ENCODE data around the gene KRTAP21-1. TPM values are rescaled to one million over a fixed set of nuclear protein-coding genes. Genes with fewer than 3 reads are reported as not detected.

KRTAP21-1 gene
- total RNA-seq, 1 donor from 2014 or later, result not detected

DNA sequence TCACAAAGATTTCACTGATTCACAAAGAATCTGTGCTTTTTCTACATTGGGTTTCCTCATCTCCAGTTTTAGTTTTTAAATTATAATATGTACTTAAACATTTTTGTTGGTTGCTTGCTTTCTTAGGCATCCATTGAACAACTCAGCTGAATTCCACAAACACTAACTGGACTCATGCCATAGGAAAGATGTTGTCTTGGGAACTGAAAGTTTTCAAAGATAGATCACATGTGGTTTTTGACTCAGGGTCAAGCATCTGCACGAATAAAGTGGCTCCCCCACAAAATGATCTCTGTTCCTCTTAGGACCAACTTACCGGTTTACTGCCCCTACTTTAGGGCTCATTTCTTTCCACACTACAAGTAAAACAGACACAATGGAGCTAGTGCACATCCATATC is 3.1 kb upstream of the KRTAP21-1 start:
- no peak overlapping the region for H3K9ac ChIP-seq (ENCODE audit: low read length)
- no peaks in the 10 kb centered on the region for H3K79me2 ChIP-seq (ENCODE audit: insufficient read depth, low read length)
- H3K4me1 ChIP-seq (ENCODE audit: insufficient read depth, low read length), result no peaks in the 10 kb centered on the region
- no peaks in the 10 kb centered on the region for H3K4me1 Mint-ChIP-seq (ENCODE audit: low read depth, unreplicated experiment)
- H2AFZ ChIP-seq (ENCODE audit: low read depth, low read length), result no peak overlapping the region
- no peak overlapping the region for H3K27ac Mint-ChIP-seq (ENCODE audit: unreplicated experiment)
- no peaks in the 10 kb centered on the region for H3K9me3 Mint-ChIP-seq (ENCODE audit: unreplicated experiment)
- H3K36me3 ChIP-seq (ENCODE audit: insufficient read depth, low read length), result no peaks in the 10 kb centered on the region
- H4K20me1 ChIP-seq (ENCODE audit: insufficient read depth, low read length), result no peaks in the 10 kb centered on the region
- no peak overlapping the region for H3K4me3 Mint-ChIP-seq (ENCODE audit: unreplicated experiment)
- H3K4me2 ChIP-seq (ENCODE audit: low read length), result no peak overlapping the region
- TF ChIP-seq, protein P1, sequence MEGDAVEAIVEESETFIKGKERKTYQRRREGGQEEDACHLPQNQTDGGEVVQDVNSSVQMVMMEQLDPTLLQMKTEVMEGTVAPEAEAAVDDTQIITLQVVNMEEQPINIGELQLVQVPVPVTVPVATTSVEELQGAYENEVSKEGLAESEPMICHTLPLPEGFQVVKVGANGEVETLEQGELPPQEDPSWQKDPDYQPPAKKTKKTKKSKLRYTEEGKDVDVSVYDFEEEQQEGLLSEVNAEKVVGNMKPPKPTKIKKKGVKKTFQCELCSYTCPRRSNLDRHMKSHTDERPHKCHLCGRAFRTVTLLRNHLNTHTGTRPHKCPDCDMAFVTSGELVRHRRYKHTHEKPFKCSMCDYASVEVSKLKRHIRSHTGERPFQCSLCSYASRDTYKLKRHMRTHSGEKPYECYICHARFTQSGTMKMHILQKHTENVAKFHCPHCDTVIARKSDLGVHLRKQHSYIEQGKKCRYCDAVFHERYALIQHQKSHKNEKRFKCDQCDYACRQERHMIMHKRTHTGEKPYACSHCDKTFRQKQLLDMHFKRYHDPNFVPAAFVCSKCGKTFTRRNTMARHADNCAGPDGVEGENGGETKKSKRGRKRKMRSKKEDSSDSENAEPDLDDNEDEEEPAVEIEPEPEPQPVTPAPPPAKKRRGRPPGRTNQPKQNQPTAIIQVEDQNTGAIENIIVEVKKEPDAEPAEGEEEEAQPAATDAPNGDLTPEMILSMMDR (IDR thresholded peaks at IDR 0.05; ENCODE audit: insufficient read depth, low read depth, low read length), result no peak
- TF ChIP-seq EZH2 (IDR thresholded peaks at IDR 0.05; ENCODE audit: insufficient read depth, low read length), result no peak
- H3K4me3 ChIP-seq (ENCODE audit: insufficient read depth, low read depth, low read length), result no peak overlapping the region
- H3K9me3 ChIP-seq (ENCODE audit: insufficient read depth, low read depth, low read length), result no peaks in the 10 kb centered on the region
- peaks cover 2% of the 10 kb centered on the region for H3K27me3 Mint-ChIP-seq (ENCODE audit: low read depth, unreplicated experiment)
- no peak for FAIRE-seq
- DNase-seq (ENCODE audit: low read depth), result no peak
- no peak overlapping the region for H3K27ac ChIP-seq (ENCODE audit: low read depth, low read length)
- no peaks in the 10 kb centered on the region for H3K27me3 ChIP-seq (ENCODE audit: insufficient read depth, low read length)
- H3K36me3 Mint-ChIP-seq (ENCODE audit: low read depth, unreplicated experiment), result no peaks in the 10 kb centered on the region

DNA sequence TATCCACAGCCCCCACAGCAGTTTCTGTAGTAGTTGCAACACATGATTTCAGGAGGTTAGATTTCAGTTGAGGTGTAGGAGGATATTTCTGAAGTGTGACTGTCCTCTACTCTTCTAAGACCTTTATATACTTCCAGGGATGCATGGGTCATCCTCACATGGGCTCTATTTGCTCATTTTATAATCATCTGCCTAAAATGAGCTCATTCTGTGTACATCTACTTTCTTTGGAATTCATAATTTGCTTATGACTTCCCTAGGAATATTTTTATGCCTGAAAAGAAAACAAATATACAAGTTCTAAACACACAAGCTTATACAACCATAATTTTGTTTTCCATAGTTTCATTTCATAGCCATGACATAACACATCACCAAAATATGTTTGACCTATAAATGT is 8.1 kb downstream of the KRTAP21-1 start, which contains the start of gene KRTAP21-2:
Gene KRTAP21-2 (minus strand): TSS at position 101 of the 400 bp plus-strand sequence. CDS start 57 bp downstream, at position 44.
- Mint-ChIP-seq H3K36me3 (ENCODE audit: low read depth, unreplicated experiment) (no peaks in the 10 kb centered on the region), H3K4me1 (ENCODE audit: low read depth, unreplicated experiment) (no peaks in the 10 kb centered on the region), H3K27me3 (ENCODE audit: low read depth, unreplicated experiment) (no peaks in the 10 kb centered on the region), H3K4me3 (ENCODE audit: unreplicated experiment) (no peak within 1 kb of the TSS), H3K27ac (ENCODE audit: unreplicated experiment) (no peak within 1 kb of the TSS), H3K9me3 (ENCODE audit: unreplicated experiment) (no peaks in the 10 kb centered on the region)
- no peaks in the 10 kb centered on the region for H3K79me2 ChIP-seq (ENCODE audit: insufficient read depth, low read length)
- H3K9ac ChIP-seq (ENCODE audit: low read length), result no peak within 1 kb of the TSS
- DNase-seq (ENCODE audit: low read depth) (no peak), FAIRE-seq (no peak)
- no peaks in the 10 kb centered on the region for H3K4me1 ChIP-seq (ENCODE audit: insufficient read depth, low read length)
- no peak for TF ChIP-seq EZH2 (IDR thresholded peaks at IDR 0.05; ENCODE audit: insufficient read depth, low read length)
- TF ChIP-seq, protein P1 (IDR thresholded peaks at IDR 0.05; ENCODE audit: insufficient read depth, low read depth, low read length), result no peak
- no peaks in the 10 kb centered on the region for H3K27me3 ChIP-seq (ENCODE audit: insufficient read depth, low read length)
- no peak within 1 kb of the TSS for H3K4me3 ChIP-seq (ENCODE audit: insufficient read depth, low read depth, low read length)
- H3K4me2 ChIP-seq (ENCODE audit: low read length), result no peak within 1 kb of the TSS
- H3K36me3 ChIP-seq (ENCODE audit: insufficient read depth, low read length), result no peaks in the 10 kb centered on the region
- no peaks in the 10 kb centered on the region for H3K9me3 ChIP-seq (ENCODE audit: insufficient read depth, low read depth, low read length)
- H3K27ac ChIP-seq (ENCODE audit: low read depth, low read length), result no peak within 1 kb of the TSS
- no peak within 1 kb of the TSS for H2AFZ ChIP-seq (ENCODE audit: low read depth, low read length)
- H4K20me1 ChIP-seq (ENCODE audit: insufficient read depth, low read length), result no peaks in the 10 kb centered on the region

DNA sequence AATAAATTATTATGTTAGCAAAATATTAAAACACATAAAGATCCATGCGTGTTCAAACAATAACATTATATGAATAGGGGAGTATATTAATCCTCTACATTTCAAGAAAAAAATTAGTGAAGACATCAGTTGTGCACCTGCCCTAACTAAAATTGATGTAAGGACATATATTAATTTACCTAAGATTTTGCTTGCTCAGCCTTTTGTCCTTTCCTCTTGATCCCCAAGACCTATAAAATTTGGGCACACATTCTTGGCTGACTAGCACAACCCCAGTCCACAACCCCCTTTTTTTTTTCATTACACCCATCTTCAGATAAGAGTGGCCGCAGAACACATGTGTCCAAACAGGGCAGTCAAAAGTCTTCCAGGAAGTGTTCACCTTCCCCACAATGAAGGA is 14.8 kb downstream of the KRTAP21-1 start:
- no peak for FAIRE-seq

More for the DNA sequence above, 14.8 kb downstream of the KRTAP21-1 start:
- Mint-ChIP-seq H3K36me3 (ENCODE audit: low read depth, unreplicated experiment) (no peaks in the 10 kb centered on the region), H3K9me3 (ENCODE audit: unreplicated experiment) (no peaks in the 10 kb centered on the region), H3K4me3 (ENCODE audit: unreplicated experiment) (no peak overlapping the region), H3K4me1 (ENCODE audit: low read depth, unreplicated experiment) (no peaks in the 10 kb centered on the region), H3K27me3 (ENCODE audit: low read depth, unreplicated experiment) (no peaks in the 10 kb centered on the region), H3K27ac (ENCODE audit: unreplicated experiment) (no peak overlapping the region)
- H3K36me3 ChIP-seq (ENCODE audit: insufficient read depth, low read length), result no peaks in the 10 kb centered on the region
- H3K79me2 ChIP-seq (ENCODE audit: insufficient read depth, low read length), result no peaks in the 10 kb centered on the region
- H3K4me2 ChIP-seq (ENCODE audit: low read length), result no peak overlapping the region
- DNase-seq (ENCODE audit: low read depth), result no peak
- H4K20me1 ChIP-seq (ENCODE audit: insufficient read depth, low read length), result no peaks in the 10 kb centered on the region
- TF ChIP-seq EZH2 (IDR thresholded peaks at IDR 0.05; ENCODE audit: insufficient read depth, low read length), result no peak
- no peaks in the 10 kb centered on the region for H3K27me3 ChIP-seq (ENCODE audit: insufficient read depth, low read length)
- no peak overlapping the region for H2AFZ ChIP-seq (ENCODE audit: low read depth, low read length)
- H3K4me3 ChIP-seq (ENCODE audit: insufficient read depth, low read depth, low read length), result no peak overlapping the region
- H3K9me3 ChIP-seq (ENCODE audit: insufficient read depth, low read depth, low read length), result no peaks in the 10 kb centered on the region
- H3K9ac ChIP-seq (ENCODE audit: low read length), result no peak overlapping the region
- no peak overlapping the region for H3K27ac ChIP-seq (ENCODE audit: low read depth, low read length)
- H3K4me1 ChIP-seq (ENCODE audit: insufficient read depth, low read length), result no peaks in the 10 kb centered on the region

Measured in astrocyte (in vitro differentiated cells and primary cell).